Ovary (tissue), 3 donors: Measurements from ENCODE around the gene DBNDD2.

ENCODE experiments used
- EP300 ChIP-seq: sonication (generic); formaldehyde crosslinking; IDR thresholded peaks from one replicate; pipeline ENCODE4 v1.6.1; 2017; ENCODE audit warnings: antibody characterized with exemption
- TF ChIP-seq, protein P1 (sequence below), 3 donors: fragments of 450-650 bp in 2 of 3; fragments of 200-600 bp in 1 of 3; IDR thresholded peaks; one replicate each; pipeline versions ENCODE4 v1.5.1 to v1.8.0; 2016 to 2022; ENCODE audit warnings: antibody characterized with exemption in 3 of 3, mild to moderate bottlenecking in 1 of 3
- donor health status: DM: no; HTN: no; CAD: no.

DNA sequence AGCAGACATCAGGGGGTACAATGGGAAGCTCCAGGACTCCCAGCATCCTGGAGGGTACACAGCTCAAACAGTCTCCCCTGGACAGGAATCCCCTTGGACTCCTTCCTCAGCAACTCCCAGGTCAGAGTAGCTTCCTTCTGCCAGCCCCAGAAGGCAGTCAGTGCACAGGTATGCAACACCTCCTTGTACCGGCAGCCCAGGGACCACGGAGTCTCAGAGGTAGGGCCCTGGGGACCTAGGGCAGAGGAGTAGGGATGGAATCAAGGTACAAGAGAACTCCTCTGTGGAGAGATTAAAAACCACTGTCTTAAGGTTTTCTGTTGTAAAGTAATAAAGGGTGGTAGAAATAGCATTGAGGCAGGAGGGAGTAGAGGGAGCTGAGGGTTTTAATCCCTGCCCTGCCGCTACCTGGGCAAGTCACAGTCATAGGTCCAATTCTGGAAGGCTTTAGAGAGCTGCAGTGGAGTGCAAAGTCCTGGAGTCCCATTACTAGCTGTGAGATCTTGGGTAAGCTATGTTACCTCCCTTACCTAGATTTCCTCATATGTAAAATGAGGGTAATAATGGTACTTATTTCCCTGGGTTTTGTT lies 37.4 kb upstream of the DBNDD2 start:
- TF ChIP-seq, protein P1, sequence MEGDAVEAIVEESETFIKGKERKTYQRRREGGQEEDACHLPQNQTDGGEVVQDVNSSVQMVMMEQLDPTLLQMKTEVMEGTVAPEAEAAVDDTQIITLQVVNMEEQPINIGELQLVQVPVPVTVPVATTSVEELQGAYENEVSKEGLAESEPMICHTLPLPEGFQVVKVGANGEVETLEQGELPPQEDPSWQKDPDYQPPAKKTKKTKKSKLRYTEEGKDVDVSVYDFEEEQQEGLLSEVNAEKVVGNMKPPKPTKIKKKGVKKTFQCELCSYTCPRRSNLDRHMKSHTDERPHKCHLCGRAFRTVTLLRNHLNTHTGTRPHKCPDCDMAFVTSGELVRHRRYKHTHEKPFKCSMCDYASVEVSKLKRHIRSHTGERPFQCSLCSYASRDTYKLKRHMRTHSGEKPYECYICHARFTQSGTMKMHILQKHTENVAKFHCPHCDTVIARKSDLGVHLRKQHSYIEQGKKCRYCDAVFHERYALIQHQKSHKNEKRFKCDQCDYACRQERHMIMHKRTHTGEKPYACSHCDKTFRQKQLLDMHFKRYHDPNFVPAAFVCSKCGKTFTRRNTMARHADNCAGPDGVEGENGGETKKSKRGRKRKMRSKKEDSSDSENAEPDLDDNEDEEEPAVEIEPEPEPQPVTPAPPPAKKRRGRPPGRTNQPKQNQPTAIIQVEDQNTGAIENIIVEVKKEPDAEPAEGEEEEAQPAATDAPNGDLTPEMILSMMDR (IDR thresholded peaks at IDR 0.05): no peak
- TF ChIP-seq EP300: no peak
